GM21737 (cell line): Measurements from ENCODE around the gene FLOT2.
"Not testable (repeated sequence)": the region's sequence is repeated elsewhere in the genome, so short reads cannot be mapped to it uniquely, and the experiment has no call there.

Experiments
- ATAC-seq: cut with Tn5 transposase; IDR thresholded peaks from one replicate; pipeline ENCODE4 v1.9.1; 2021; ENCODE audit warnings: mild to moderate bottlenecking, moderate library complexity; ENCODE audit not compliant: unreplicated experiment

FLOT2 gene

GRCh38 chr17:28896884-28897768, at the start of gene FLOT2:
Gene FLOT2 (minus strand): TSS chr17:28897733. CDS start chr17:28897574, 159 bp downstream.
- ATAC-seq: no peak

DNA sequence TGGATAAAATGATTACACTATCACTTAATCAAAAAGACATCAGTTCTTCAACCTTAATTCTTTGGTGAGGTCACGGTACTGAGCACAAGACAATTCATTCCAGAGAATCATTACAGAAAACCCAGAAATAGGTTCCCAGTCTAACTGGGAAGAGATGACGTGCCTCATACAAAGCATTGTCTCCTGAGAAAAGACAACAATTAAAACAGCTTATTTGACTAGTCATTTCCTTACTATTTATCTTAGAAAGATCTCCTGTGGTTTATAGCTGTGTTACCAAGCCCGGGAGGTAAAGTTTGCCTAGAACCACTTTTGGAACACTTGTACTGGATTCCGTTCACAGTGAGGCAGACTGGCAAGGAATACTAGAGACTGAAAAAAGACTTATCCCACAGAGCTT, 48.7 kb upstream of the FLOT2 start:
- ATAC-seq: no peak

DNA sequence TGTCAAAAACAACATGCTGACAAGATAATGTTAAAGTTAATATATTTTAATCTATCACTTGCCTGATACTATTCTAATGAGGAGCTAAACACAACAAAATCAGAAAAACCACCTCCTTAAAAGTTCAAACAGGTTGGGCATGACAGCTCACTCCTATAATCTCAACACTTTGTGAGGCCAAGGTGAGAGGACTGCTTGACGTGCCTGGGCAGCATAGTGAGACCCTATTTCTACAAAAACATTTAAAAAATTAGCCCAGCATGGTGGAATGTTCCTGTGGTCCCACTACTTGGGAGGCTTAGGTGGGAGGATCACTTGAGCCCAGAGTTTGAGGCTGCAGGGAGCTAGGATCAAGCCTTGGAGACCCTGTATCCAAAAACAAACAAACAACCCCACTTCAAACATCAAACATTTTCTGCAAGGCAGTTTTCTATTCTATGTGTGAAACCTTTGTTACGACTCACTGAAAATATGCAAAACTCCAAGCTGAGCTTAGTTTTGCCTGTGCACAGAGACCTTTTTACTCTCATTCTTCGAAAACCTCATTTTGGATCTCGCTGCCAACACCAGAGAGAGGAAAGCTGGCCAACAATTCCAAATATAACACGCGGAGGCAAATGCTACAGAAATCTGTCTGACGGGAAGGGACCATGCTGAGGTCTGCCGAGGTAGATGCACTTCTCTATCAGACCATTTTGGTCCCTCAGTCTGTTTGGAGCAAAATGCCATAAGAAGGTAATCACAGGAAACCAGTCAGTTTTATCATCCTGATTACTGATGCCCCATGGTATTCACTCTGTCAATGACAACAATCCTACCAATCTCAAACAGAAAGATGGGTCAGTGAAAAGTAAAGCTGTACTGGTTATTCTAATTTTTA, 47.6 kb upstream of the FLOT2 start:
- no peak for ATAC-seq

- no peak for ATAC-seq
Observed at GRCh38 chr17:28944343-28944742, 46.8 kb upstream of the FLOT2 start.

- ATAC-seq: no peak
Observed at GRCh38 chr17:28942925-28943324, 45.4 kb upstream of the FLOT2 start.

- no peak for ATAC-seq
Observed at GRCh38 chr17:28941251-28941650, 43.7 kb upstream of the FLOT2 start.

GRCh38 chr17:28940675-28941074, 43.1 kb upstream of the FLOT2 start:
- ATAC-seq: no peak

GRCh38 chr17:28940142-28940541, 42.6 kb upstream of the FLOT2 start:
- no peak for ATAC-seq

DNA sequence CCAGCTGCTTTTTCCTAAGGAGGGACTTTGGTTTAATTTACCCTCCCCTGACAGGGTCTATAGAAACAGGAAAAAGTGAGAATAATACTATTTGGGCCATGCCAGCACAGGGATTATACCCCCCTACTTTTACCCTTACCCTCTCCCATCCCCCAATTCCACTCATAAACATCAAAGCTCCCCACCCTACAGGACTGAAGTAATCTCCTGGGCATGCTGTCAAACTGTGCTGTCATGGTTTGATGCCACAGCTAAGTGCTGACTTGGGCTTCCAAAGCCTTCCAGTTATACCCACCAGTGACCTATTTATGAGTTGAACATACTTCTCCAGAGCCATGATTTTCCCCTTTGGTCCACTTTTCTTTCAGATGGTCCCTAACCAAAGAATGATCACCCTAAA, 41.0 kb upstream of the FLOT2 start:
- ATAC-seq: no peak

DNA sequence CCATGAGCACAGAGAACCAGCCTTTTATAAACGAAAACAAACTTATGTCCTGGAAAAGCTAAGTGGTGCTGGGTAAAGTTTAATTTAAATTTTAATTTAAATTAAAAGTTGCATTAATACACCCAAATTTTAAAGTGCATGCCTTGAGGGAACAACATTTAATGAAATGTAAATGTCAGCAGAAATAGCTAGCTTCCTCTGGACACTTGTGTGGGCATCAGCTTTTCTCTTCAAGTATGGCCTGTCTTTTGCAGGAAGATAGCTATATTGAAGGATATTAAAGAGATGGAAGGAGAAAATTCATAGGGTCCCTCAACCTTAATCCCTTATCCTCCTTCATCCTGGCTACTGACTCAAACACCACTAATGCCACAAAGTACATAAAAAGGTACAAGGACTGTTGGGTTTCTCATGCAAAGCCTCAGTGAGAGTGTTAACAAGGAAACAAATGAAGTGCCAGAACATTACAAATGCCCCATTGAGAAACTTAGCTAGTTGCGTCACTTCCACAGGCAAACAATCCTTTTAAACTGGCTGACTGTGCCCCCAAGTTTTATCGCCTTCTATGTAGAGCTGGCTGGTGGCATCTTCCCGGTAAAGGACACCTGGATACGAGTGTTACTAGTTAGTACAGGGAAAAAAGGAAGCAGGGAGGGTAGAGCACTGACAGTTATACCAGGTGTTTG, 39.7 kb upstream of the FLOT2 start:
- no peak for ATAC-seq

DNA sequence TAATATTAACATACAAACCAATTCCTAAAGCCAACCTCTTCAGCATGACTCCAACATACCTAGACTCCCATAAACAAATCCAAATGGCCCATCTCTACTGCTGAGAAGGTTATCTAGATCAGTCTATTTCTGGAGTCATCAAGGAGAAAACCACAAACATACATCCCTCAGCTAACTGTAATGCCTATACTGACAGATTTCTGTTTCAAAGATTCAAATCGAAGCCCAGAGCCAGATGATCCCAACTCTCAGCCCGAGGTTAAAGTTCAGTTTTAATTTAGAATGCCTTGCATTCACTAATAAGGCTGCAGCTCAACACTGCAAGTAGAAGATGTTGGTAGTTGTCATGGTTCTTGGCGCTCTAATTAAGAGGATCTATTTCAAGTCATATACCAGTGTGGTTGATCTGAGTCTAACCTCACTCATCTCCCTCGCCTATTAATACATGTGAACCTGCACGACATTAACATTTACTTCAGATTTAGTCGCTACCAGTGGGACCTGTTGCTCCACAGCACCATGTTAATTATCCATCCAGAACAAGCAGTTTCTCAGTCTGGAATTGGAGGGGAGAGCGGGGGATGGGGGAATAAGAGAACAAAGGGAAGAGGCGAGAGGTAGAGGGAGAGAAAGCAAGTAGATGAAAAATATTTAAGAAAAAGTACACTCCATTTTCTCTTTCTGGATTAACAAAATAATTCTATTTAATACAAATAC, 38.4 kb upstream of the FLOT2 start:
- no peak for ATAC-seq

DNA sequence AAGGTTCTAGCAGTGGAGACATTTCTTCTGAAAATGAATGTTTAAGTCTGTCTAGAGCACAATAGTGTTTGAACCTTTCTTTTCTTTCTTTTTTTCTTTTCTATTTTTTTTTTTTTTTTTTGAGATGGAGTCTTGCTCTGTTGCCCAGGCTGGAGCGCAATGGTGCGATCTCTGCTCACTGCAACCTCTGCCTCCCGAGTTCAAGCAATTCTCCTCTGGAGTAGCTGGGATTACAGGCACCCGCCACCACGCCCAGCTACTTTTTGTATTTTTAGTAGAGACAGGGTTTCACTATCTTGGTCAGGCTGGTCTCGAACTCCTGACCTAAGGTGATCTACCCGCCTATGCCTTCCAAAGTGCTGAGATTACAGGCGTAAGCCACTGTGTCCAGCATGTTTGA, 37.0 kb upstream of the FLOT2 start:
- ATAC-seq: not testable (repeated sequence)

- no peak for ATAC-seq
Observed at GRCh38 chr17:28929787-28930186, 32.3 kb upstream of the FLOT2 start.

GRCh38 chr17:28928061-28928460, 30.5 kb upstream of the FLOT2 start:
- ATAC-seq: no peak

- ATAC-seq: no peak
Observed at GRCh38 chr17:28926786-28927185, 29.3 kb upstream of the FLOT2 start.

- ATAC-seq: no peak
Observed at GRCh38 chr17:28926366-28926765, 28.8 kb upstream of the FLOT2 start.

DNA sequence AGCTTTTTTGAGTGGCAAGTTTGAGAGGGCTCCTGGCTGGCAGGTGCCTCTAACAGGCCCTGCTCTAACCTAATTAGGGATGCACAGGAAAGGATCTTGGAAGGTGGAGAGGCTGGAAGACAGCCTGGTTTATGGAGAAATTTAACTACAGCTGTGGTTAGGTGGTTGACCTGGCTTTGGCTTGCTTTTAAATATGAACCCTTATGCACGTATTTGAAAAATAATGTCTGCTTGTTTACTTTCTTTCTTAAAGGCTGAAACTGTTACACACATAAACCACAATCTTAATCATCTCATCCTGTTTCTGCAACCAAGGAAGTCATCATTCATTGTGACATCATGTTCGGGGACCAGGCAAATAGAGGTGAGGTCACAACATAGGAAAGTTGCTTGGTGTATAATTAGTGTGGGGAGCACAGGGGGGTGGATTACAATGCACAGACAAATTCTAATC, 28.4 kb upstream of the FLOT2 start:
- no peak for ATAC-seq

DNA sequence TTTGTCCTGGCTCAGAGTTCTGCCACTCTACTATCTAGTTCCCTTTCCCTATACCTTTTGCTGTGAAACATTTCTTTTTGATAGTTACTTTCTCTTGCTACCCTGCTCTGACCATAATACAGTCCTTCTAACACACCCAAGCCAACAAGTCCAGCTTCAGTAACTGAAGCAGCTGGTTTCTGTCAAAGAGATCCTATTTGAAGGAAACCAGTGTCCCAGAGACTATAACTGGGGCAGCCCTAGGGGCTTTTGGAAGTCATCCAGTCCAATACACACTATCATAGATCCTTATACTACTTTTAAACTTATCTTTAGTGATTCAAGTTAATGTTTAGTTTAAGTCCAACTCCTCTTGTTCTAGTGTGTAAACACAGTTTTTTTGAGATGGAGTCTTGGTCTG, 22.7 kb upstream of the FLOT2 start:
- ATAC-seq: no peak

DNA sequence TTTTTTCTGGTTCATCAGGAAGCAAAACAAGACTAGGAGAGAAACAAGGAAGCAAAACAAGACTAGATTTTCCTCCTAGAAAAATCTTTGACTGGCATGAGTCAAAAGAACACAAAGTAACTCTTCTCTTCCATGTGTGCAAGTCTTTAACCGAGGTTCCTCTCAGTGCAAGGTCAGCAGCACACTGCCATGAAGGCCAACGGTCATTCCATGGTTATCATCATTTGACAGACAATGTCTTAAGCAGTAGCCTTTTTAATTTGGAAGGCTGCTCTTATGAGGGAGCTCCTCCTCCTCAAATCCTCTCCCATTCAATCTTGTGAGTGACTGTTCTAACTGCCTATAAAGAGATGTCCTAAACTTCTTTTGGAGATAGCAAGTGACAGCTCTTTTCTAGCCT, 20.8 kb upstream of the FLOT2 start:
- no peak for ATAC-seq

DNA sequence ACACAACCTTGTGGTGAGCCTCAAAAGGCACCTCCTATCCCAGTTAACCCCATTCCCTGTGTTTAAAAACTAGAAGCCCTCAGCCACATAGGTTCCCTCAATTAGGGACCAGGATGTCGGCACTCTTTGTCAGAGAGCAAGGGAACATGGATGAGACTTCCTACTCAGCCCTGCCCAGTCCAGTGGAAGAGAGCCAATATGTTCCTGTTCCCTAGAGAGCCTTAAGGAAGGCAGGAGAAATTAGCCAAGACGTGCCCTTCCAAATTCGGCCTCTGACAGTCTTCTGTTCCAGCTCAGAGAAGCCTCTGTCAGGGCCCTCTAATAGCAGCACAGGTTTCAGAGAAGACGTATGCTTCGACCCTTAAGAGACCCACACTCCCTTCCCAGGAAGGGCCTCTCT, 19.9 kb upstream of the FLOT2 start:
- no peak for ATAC-seq

- ATAC-seq: no peak
Observed at GRCh38 chr17:28917029-28917428, 19.5 kb upstream of the FLOT2 start.
